IMR-90 (cell line): ENCODE measurements around the gene CYP4A11. TPM values are rescaled to one million over a fixed set of nuclear protein-coding genes. Genes with fewer than 3 reads are reported as not detected.

Experiments used
- ATAC-seq: fragments of 200-7000 bp; cut with Tn5 transposase; 2 replicates; pipeline ENCODE4 v1.9.1; 2020; ENCODE audit warnings: low read depth, mild to moderate bottlenecking, moderate library complexity
- BruUV-seq: library from RNA; stranded (reverse); fragments of 400-500 nt; replicated peaks from 2 replicates; lab custom pipeline; 2021; lab: Mats Ljungman, UMichigan
- CTCF ChIA-PET: fragments of 300-600 bp; formaldehyde crosslinking; extraction: SDS; loops from one replicate; lab custom pipeline; 2021; ENCODE audit warnings: antibody characterized with exemption; lab: Yijun Ruan, JAX
- POLR2A ChIA-PET: fragments of 300-600 bp; sonication (Branson Sonifier 250); formaldehyde crosslinking; loops from one replicate; lab custom pipeline; 2022; ENCODE audit warnings: antibody characterized with exemption; ENCODE audit not compliant: unreplicated experiment; lab: Charles Lee
- DNase-seq: peaks from one replicate; pipeline ENCODE4 v3.0.0; 2013
- H2AFZ ChIP-seq: replicated peaks from 2 replicates; pipeline ENCODE3; 2013; ENCODE audit warnings: low read length, mild to moderate bottlenecking; ENCODE audit not compliant: poor library complexity
- H2AK5ac ChIP-seq: 2 replicates; pipeline ENCODE4 v1.6.1; 2013; ENCODE audit warnings: low read depth, low read length, inconsistent platforms
- H2AK9ac ChIP-seq: replicated peaks from 2 replicates; pipeline ENCODE3; 2013; ENCODE audit warnings: mild to moderate bottlenecking, low read depth, low read length, moderate library complexity; ENCODE audit not compliant: poor library complexity
- H2BK120ac ChIP-seq: 2 replicates; pipeline ENCODE4 v1.6.1; 2013; ENCODE audit warnings: low read depth, low read length, inconsistent platforms
- H2BK15ac ChIP-seq: 3 replicates; pipeline ENCODE4 v1.6.1; 2013; ENCODE audit warnings: low read depth, low read length, inconsistent platforms
- H2BK20ac ChIP-seq: 2 replicates; pipeline ENCODE4 v1.6.1; 2013; ENCODE audit warnings: low read depth, mild to moderate bottlenecking, inconsistent platforms, low read length, moderate library complexity
- H2BK5ac ChIP-seq: 2 replicates; pipeline ENCODE4 v1.6.1; 2013; ENCODE audit warnings: mild to moderate bottlenecking, low read depth, low read length, inconsistent platforms; ENCODE audit not compliant: poor library complexity, severe bottlenecking
- H3K14ac ChIP-seq: replicated peaks from 2 replicates; pipeline ENCODE4 v1.6.1; 2013; ENCODE audit warnings: low read depth, low read length, inconsistent platforms
- H3K18ac ChIP-seq: 2 replicates; pipeline ENCODE4 v1.6.1; 2013; ENCODE audit warnings: low read depth, low read length, control low read depth
- H3K23ac ChIP-seq: 2 replicates; pipeline ENCODE4 v1.6.1; 2013; ENCODE audit warnings: low read depth, low read length, inconsistent platforms
- H3K27ac ChIP-seq: 2 replicates; pipeline ENCODE4 v1.5.1; 2013; ENCODE audit warnings: mild to moderate bottlenecking, control low read depth, low read length; ENCODE audit not compliant: insufficient read depth
- H3K27me3 ChIP-seq: 2 replicates; pipeline ENCODE4 v1.6.1; 2013; ENCODE audit warnings: low read length; ENCODE audit not compliant: control insufficient read depth, insufficient read depth
- H3K36me3 ChIP-seq: 2 replicates; pipeline ENCODE4 v1.6.1; 2013; ENCODE audit warnings: low read length, mixed read lengths; ENCODE audit not compliant: control insufficient read depth, insufficient read depth
- H3K4ac ChIP-seq: 2 replicates; pipeline ENCODE4 v1.6.1; 2013; ENCODE audit warnings: low read depth, low read length, inconsistent platforms
- H3K4me1 ChIP-seq: 2 replicates; pipeline ENCODE4 v1.6.1; 2013; ENCODE audit warnings: low read length, mixed read lengths; ENCODE audit not compliant: control insufficient read depth, insufficient read depth
- H3K4me2 ChIP-seq: 2 replicates; pipeline ENCODE4 v1.6.1; 2013; ENCODE audit warnings: low read depth, mild to moderate bottlenecking, control low read depth, low read length, moderate library complexity
- H3K4me3 ChIP-seq: 2 replicates; pipeline ENCODE4 v1.5.1; 2013; ENCODE audit warnings: low read depth, mild to moderate bottlenecking, control low read depth, low read length, moderate library complexity; ENCODE audit not compliant: insufficient read depth
- H3K56ac ChIP-seq: 2 replicates; pipeline ENCODE4 v1.6.1; 2013; ENCODE audit warnings: low read length, inconsistent platforms; ENCODE audit not compliant: insufficient read depth; ENCODE audit errors: extremely low read depth
- H3K79me1 ChIP-seq, 2 experiments: 2 replicates each; pipeline ENCODE4 v1.6.1; 2013; ENCODE audit warnings: low read length in 2 of 2, inconsistent platforms in 1 of 2, low read depth in 1 of 2
- H3K9ac ChIP-seq: 2 replicates; pipeline ENCODE4 v1.6.1; 2013; ENCODE audit warnings: low read depth, low read length, control low read depth
- H3K9me1 ChIP-seq: 2 replicates; pipeline ENCODE4 v1.6.1; 2013; ENCODE audit warnings: low read length, inconsistent platforms; ENCODE audit not compliant: insufficient read depth
- H3K9me3 ChIP-seq: 2 replicates; pipeline ENCODE4 v1.6.1; 2013; ENCODE audit warnings: low read length; ENCODE audit not compliant: control insufficient read depth, insufficient read depth
- H4K20me1 ChIP-seq: 2 replicates; pipeline ENCODE4 v1.6.1; 2013; ENCODE audit warnings: low read length, inconsistent platforms; ENCODE audit not compliant: insufficient read depth
- H4K5ac ChIP-seq: 2 replicates; pipeline ENCODE4 v1.6.1; 2013; ENCODE audit warnings: mild to moderate bottlenecking, low read depth, low read length, control low read depth
- H4K8ac ChIP-seq, 2 experiments: 2 replicates each; pipeline ENCODE4 v1.6.1; 2013; ENCODE audit warnings: low read depth in 2 of 2, low read length in 2 of 2, control low read depth in 1 of 2, inconsistent platforms in 1 of 2
- H4K91ac ChIP-seq: 2 replicates; pipeline ENCODE4 v1.6.1; 2013; ENCODE audit warnings: low read depth, low read length, inconsistent platforms; ENCODE audit not compliant: insufficient read depth
- BHLHE40 ChIP-seq: fragments of 150-350 bp; IDR thresholded peaks from 2 replicates; pipeline ENCODE4 v1.6.1; 2016; ENCODE audit warnings: mild to moderate bottlenecking, low read depth, low read length
- CEBPB ChIP-seq: IDR thresholded peaks from 2 replicates; pipeline ENCODE4 v1.6.1; 2012; ENCODE audit warnings: low read depth, low read length, improper control_type of control experiment
- CHD1 ChIP-seq: IDR thresholded peaks from 2 replicates; pipeline ENCODE4 v1.6.1; 2012; ENCODE audit warnings: low read depth, low read length, improper control_type of control experiment
- FOS ChIP-seq: fragments of 150-350 bp; IDR thresholded peaks from 2 replicates; pipeline ENCODE4 v1.6.1; 2016; ENCODE audit warnings: low read depth, low read length
- MAFK ChIP-seq: IDR thresholded peaks from 2 replicates; pipeline ENCODE4 v1.6.1; 2012; ENCODE audit warnings: low read depth, low read length, improper control_type of control experiment
- MAZ ChIP-seq: IDR thresholded peaks from 2 replicates; pipeline ENCODE4 v1.6.1; 2012; ENCODE audit warnings: low read depth, mild to moderate bottlenecking, low read length, improper control_type of control experiment, moderate library complexity, borderline replicate concordance
- MXI1 ChIP-seq: IDR thresholded peaks from 2 replicates; pipeline ENCODE4 v1.6.1; 2012; ENCODE audit warnings: low read depth, mild to moderate bottlenecking, low read length, moderate library complexity, borderline replicate concordance
- NFE2L2 ChIP-seq: fragments of 150-350 bp; IDR thresholded peaks from 2 replicates; pipeline ENCODE4 v1.6.1; 2016; ENCODE audit warnings: low read depth, mild to moderate bottlenecking, low read length
- POLR2A ChIP-seq: IDR thresholded peaks from 2 replicates; pipeline ENCODE4 v1.6.1; 2012; ENCODE audit warnings: mild to moderate bottlenecking, low read depth, low read length
- RAD21 ChIP-seq: IDR thresholded peaks from 2 replicates; pipeline ENCODE4 v1.6.1; 2012; ENCODE audit warnings: low read length, improper control_type of control experiment
- RCOR1 ChIP-seq: IDR thresholded peaks from 2 replicates; pipeline ENCODE4 v1.6.1; 2012; ENCODE audit warnings: mild to moderate bottlenecking, low read length, improper control_type of control experiment; ENCODE audit not compliant: insufficient replicate concordance
- RFX5 ChIP-seq: IDR thresholded peaks from 2 replicates; pipeline ENCODE4 v1.8.0; 2012; ENCODE audit warnings: low read depth, mild to moderate bottlenecking, low read length, moderate library complexity
- SMC3 ChIP-seq: fragments of 150-350 bp; IDR thresholded peaks from 2 replicates; pipeline ENCODE4 v1.6.1; 2016; ENCODE audit warnings: low read depth, mild to moderate bottlenecking, antibody characterized with exemption, low read length, moderate library complexity
- WGBS, 2 experiments: methylation state at CpG; one replicate each; pipeline versions ENCODE4 v1.1.5 to v1.1.7; 2013; ENCODE audit warnings: missing lambda C conversion rate in 2 of 2; ENCODE audit not compliant: insufficient read length in 1 of 2; ENCODE audit errors: extremely low coverage in 2 of 2; 5-methylcytosine and 5-hydroxymethylcytosine counted together
- dilution Hi-C: fragments of 300-500 bp; cut with HindIII; formaldehyde crosslinking; loops from one replicate; pipeline ENCODE4 v1.14.3; 2018; ENCODE audit warnings: low sequenced_read_pairs; ENCODE audit not compliant: unreplicated experiment
- in situ Hi-C: fragments of 300-500 bp; cut with MboI; formaldehyde crosslinking; loops from 3 replicates; pipeline ENCODE4 v1.14.3; 2019; ENCODE audit warnings: low sequenced_read_pairs, inconsistent platforms, mixed read lengths
- intact Hi-C: fragments of 100-400 bp; cut with micrococcal nuclease; formaldehyde crosslinking; loops from 2 replicates; pipeline ENCODE4 v1.10.0; 2022
- polyA plus RNA-seq, 3 experiments: library from polyadenylated mRNA; depleted of rRNA; stranded (reverse); fragments of >200 nt; gene quantifications; 2 replicates each; pipeline ENCODE4 v1.2.3, GENCODE V29; 2012; ENCODE audit warnings: low replicate concordance in 1 of 3
- total RNA-seq: library from RNA; depleted of rRNA; stranded (reverse); fragments of >200 nt; gene quantifications from 2 replicates; pipeline ENCODE4 v1.2.3, GENCODE V29; 2012
- TF ChIP-seq, protein P1 (sequence below): conservative IDR thresholded peaks from 2 replicates; pipeline ENCODE4 v1.5.1; 2012; ENCODE audit warnings: mild to moderate bottlenecking, low read depth, low read length, improper control_type of control experiment
- TF ChIP-seq, protein P2 (sequence below): fragments of 150-350 bp; IDR thresholded peaks from 2 replicates; pipeline ENCODE4 v1.6.1; 2016; ENCODE audit warnings: low read depth, mild to moderate bottlenecking, low read length, moderate library complexity, borderline replicate concordance
- TF ChIP-seq, protein P3 (sequence below): fragments of 150-350 bp; IDR thresholded peaks from 2 replicates; pipeline ENCODE4 v1.6.1; 2017; ENCODE audit warnings: mild to moderate bottlenecking, antibody characterized with exemption, low read length, low read depth

The CYP4A11 gene
- total and polyA plus RNA-seq, 2 of the 4 experiments (the other 2 are of a cell fraction): not detected

DNA sequence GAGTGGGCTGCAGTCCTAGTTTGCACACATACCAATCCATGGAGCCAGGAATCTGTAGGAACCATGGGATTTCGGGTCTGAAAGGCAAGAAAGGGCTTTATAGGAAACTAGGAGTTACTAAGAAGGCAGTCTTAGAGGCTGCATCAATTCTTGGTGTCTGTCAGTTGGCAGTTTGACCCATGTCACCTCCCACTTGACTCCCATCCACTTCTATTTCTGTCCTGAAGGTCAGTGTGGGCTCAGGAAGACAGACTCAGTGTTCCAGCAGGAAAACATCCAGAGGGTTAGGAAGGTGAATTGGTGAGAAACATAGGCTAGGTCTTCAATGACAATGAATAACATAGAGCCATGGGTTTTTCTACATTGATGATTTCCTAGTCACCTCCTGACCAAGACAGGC is 4.0 kb downstream of the CYP4A11 start:
- no peak overlapping the region for H3K23ac ChIP-seq
- ChIA-PET CTCF (no interaction called here), POLR2A (no interaction called here)
- no peak overlapping the region for H2BK20ac ChIP-seq
- no peak overlapping the region for H4K5ac ChIP-seq
- no peak overlapping the region for H3K4me2 ChIP-seq
- no peaks in the 10 kb centered on the region for H3K27me3 ChIP-seq
- no peak overlapping the region for H3K18ac ChIP-seq
- no peaks in the 10 kb centered on the region for H3K4me1 ChIP-seq
- H3K4ac ChIP-seq: no peak overlapping the region
- H3K9me3 ChIP-seq: peaks cover 8% of the 10 kb centered on the region; the same call in 1 of the 2 replicates
- H3K27ac ChIP-seq: no peak overlapping the region
- TF ChIP-seq, protein P1, sequence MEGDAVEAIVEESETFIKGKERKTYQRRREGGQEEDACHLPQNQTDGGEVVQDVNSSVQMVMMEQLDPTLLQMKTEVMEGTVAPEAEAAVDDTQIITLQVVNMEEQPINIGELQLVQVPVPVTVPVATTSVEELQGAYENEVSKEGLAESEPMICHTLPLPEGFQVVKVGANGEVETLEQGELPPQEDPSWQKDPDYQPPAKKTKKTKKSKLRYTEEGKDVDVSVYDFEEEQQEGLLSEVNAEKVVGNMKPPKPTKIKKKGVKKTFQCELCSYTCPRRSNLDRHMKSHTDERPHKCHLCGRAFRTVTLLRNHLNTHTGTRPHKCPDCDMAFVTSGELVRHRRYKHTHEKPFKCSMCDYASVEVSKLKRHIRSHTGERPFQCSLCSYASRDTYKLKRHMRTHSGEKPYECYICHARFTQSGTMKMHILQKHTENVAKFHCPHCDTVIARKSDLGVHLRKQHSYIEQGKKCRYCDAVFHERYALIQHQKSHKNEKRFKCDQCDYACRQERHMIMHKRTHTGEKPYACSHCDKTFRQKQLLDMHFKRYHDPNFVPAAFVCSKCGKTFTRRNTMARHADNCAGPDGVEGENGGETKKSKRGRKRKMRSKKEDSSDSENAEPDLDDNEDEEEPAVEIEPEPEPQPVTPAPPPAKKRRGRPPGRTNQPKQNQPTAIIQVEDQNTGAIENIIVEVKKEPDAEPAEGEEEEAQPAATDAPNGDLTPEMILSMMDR: no peak
- TF ChIP-seq NFE2L2 (no peak), MXI1 (no peak), MAFK (no peak), RFX5 (no peak), CHD1 (no peak), BHLHE40 (no peak), FOS (no peak), MAZ (no peak), POLR2A (no peak), SMC3 (no peak), RCOR1 (no peak), CEBPB (no peak), RAD21 (no peak)
- TF ChIP-seq, protein P2, sequence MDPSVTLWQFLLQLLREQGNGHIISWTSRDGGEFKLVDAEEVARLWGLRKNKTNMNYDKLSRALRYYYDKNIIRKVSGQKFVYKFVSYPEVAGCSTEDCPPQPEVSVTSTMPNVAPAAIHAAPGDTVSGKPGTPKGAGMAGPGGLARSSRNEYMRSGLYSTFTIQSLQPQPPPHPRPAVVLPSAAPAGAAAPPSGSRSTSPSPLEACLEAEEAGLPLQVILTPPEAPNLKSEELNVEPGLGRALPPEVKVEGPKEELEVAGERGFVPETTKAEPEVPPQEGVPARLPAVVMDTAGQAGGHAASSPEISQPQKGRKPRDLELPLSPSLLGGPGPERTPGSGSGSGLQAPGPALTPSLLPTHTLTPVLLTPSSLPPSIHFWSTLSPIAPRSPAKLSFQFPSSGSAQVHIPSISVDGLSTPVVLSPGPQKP: no peak
- TF ChIP-seq, protein P3, sequence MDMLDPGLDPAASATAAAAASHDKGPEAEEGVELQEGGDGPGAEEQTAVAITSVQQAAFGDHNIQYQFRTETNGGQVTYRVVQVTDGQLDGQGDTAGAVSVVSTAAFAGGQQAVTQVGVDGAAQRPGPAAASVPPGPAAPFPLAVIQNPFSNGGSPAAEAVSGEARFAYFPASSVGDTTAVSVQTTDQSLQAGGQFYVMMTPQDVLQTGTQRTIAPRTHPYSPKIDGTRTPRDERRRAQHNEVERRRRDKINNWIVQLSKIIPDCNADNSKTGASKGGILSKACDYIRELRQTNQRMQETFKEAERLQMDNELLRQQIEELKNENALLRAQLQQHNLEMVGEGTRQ: no peak
- dilution Hi-C loops (no loop called here), in situ Hi-C loops (no loop called here), intact Hi-C loops (no loop called here)
- H3K79me1 ChIP-seq: no peaks in the 10 kb centered on the region
- H2AK5ac ChIP-seq: no peak overlapping the region
- ATAC-seq (no peak), DNase-seq (no peak)
- H3K4me3 ChIP-seq: no peak overlapping the region
- H2BK120ac ChIP-seq: no peak overlapping the region
- WGBS, 2 experiments: no CpG with 5 or more reads among the region's 1 CpG
- no peak overlapping the region for H3K56ac ChIP-seq
- no peaks in the 10 kb centered on the region for H3K36me3 ChIP-seq
- H2AK9ac ChIP-seq: no peak overlapping the region
- no peak overlapping the region for H3K14ac ChIP-seq
- H2AFZ ChIP-seq: no peak overlapping the region
- H2BK5ac ChIP-seq: no peak overlapping the region
- no peaks in the 10 kb centered on the region for H4K20me1 ChIP-seq
- no peak overlapping the region for H2BK15ac ChIP-seq
- H4K8ac ChIP-seq: no peak overlapping the region
- H3K9me1 ChIP-seq: no peaks in the 10 kb centered on the region
- no TSS peak for BruUV-seq
- no peak overlapping the region for H4K91ac ChIP-seq
- H3K9ac ChIP-seq: no peak overlapping the region
